Panc1 (cell line): ENCODE results near the gene GABRD. TPM values are rescaled to one million over a fixed set of nuclear protein-coding genes. Genes with fewer than 3 reads are reported as not detected.
"Not testable (repeated sequence)": the region's sequence is repeated elsewhere in the genome, so short reads cannot be mapped to it uniquely, and the experiment has no call there.

ENCODE experiments used
- ATAC-seq: fragments of 200-7000 bp; cut with Tn5 transposase; 2 replicates; pipeline ENCODE4 v1.9.1; 2020; ENCODE audit warnings: mild to moderate bottlenecking, moderate library complexity
- BruUV-seq: library from RNA; stranded (reverse); fragments of 400-500 nt; replicated peaks from 2 replicates; lab custom pipeline; 2021; lab: Mats Ljungman, UMichigan
- CTCF ChIA-PET: fragments of 300-600 bp; sonication (Branson Sonifier 250); formaldehyde crosslinking; loops from one replicate; lab custom pipeline; 2022; ENCODE audit warnings: antibody characterized with exemption; lab: Charles Lee
- POLR2A ChIA-PET: fragments of 300-600 bp; sonication (Branson Sonifier 250); formaldehyde crosslinking; loops from one replicate; lab custom pipeline; 2022; ENCODE audit warnings: antibody characterized with exemption; lab: Charles Lee
- DNase-seq: peaks from one replicate; pipeline ENCODE4 v3.0.0-alpha.2; 2010; ENCODE audit warnings: low read depth, low spot score
- H3K27ac ChIP-seq: 2 replicates; pipeline ENCODE4 v1.5.1; 2011; ENCODE audit warnings: mild to moderate bottlenecking, low read length, inconsistent platforms
- H3K27me3 ChIP-seq: fragments of 200-500 bp; sonication (Bioruptor generic); 2 replicates; pipeline ENCODE4 v1.6.0; 2014; ENCODE audit warnings: low read length, inconsistent platforms; ENCODE audit not compliant: control insufficient read depth, insufficient read depth
- H3K36me3 ChIP-seq: fragments of 200-500 bp; sonication (Bioruptor generic); 2 replicates; pipeline ENCODE4 v1.5.1; 2014; ENCODE audit warnings: inconsistent platforms, mild to moderate bottlenecking, low read length, moderate library complexity; ENCODE audit not compliant: control insufficient read depth, insufficient read depth
- H3K4me1 ChIP-seq: 2 replicates; pipeline ENCODE4 v1.5.1; 2011; ENCODE audit warnings: inconsistent platforms, mild to moderate bottlenecking, low read length, moderate library complexity; ENCODE audit not compliant: control insufficient read depth, insufficient read depth
- H3K4me3 ChIP-seq, 2 experiments: 2 replicates each; pipeline ENCODE4 v1.5.1; 2011 to 2012; ENCODE audit warnings: low read depth in 2 of 2, low read length in 2 of 2, mild to moderate bottlenecking in 2 of 2, inconsistent platforms in 1 of 2, moderate library complexity in 1 of 2
- H3K9me3 ChIP-seq: fragments of 200-500 bp; sonication (Bioruptor generic); 2 replicates; pipeline ENCODE4 v1.5.1; 2014; ENCODE audit warnings: low read depth, mild to moderate bottlenecking, inconsistent platforms, low read length, moderate library complexity; ENCODE audit not compliant: control insufficient read depth, insufficient read depth
- POLR2AphosphoS5 ChIP-seq: IDR thresholded peaks from 2 replicates; pipeline ENCODE4 v1.6.1; 2012; ENCODE audit warnings: mild to moderate bottlenecking, low read depth, low read length, moderate library complexity
- SIN3A ChIP-seq: IDR thresholded peaks from 2 replicates; pipeline ENCODE4 v1.6.1; 2012; ENCODE audit warnings: low read depth, mild to moderate bottlenecking, low read length, moderate library complexity, borderline replicate concordance; ENCODE audit not compliant: insufficient read depth
- TCF7L2 ChIP-seq: IDR thresholded peaks from 2 replicates; pipeline ENCODE4 v1.6.1; 2011; ENCODE audit warnings: mild to moderate bottlenecking, low read depth, low read length, inconsistent platforms
- in situ Hi-C: cut with HindIII; loops from 2 replicates; pipeline ENCODE4 v1.10.0; 2016; ENCODE audit warnings: low sequenced_read_pairs, low pct_unique_long_range_greater_than_20kb
- intact Hi-C: fragments of 100-400 bp; cut with micrococcal nuclease; formaldehyde crosslinking; loops from one replicate; pipeline ENCODE4 v1.10.0; 2022; ENCODE audit not compliant: unreplicated experiment
- total RNA-seq: library from RNA; stranded (reverse); gene quantifications from one replicate; pipeline ENCODE4 v1.2.1, GENCODE V29; 2021; ENCODE audit not compliant: unreplicated experiment
- TF ChIP-seq, protein P1 (sequence below): fragments of 450-650 bp; IDR thresholded peaks from 2 replicates; pipeline ENCODE4 v1.5.1; 2017; ENCODE audit warnings: mild to moderate bottlenecking
- TF ChIP-seq, protein P2 (sequence below), 2 experiments: IDR thresholded peaks; 2 replicates each; pipeline ENCODE4 v1.6.1; 2011 to 2012; ENCODE audit warnings: low read depth in 2 of 2, control low read depth in 1 of 2, low read length in 1 of 2, mild to moderate bottlenecking in 1 of 2, moderate library complexity in 1 of 2; ENCODE audit not compliant: insufficient read depth in 1 of 2

The GABRD gene
- total RNA-seq, 1 experiment from 2014 or later: 3.0 TPM

DNA sequence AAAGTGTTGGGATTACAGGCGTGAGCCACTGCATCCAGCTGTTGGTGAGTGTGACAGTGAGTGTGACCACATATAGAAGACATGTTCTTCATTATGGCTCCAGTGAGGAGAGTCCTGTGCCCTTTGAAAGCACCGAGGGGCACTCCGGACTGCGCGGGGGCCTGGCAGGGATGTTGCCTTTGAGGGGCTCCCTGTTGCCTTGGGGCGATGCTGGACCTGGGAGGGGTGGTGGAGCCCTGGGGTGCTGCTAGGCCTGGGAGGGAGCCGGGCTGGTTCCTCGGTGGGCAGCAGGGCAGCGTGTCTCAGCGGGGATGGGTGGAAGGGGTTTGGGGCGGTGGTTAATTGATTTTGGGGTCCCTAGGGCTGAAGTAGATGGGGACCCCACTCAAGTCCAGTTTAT is 41.0 kb upstream of the GABRD start:
- Histone ChIP-seq H3K27me3 (no peaks in the 10 kb centered on the region), H3K36me3 (no peaks in the 10 kb centered on the region), H3K4me1 (no peaks in the 10 kb centered on the region), H3K9me3 (no peaks in the 10 kb centered on the region), H3K27ac (no peak overlapping the region), H3K4me3 (no peak overlapping the region)
- no TSS peak for BruUV-seq
- ChIA-PET POLR2A (no interaction called here), CTCF (no interaction called here)
- TF ChIP-seq TCF7L2 (no peak), SIN3A (no peak), POLR2AphosphoS5 (no peak)
- TF ChIP-seq, protein P1, sequence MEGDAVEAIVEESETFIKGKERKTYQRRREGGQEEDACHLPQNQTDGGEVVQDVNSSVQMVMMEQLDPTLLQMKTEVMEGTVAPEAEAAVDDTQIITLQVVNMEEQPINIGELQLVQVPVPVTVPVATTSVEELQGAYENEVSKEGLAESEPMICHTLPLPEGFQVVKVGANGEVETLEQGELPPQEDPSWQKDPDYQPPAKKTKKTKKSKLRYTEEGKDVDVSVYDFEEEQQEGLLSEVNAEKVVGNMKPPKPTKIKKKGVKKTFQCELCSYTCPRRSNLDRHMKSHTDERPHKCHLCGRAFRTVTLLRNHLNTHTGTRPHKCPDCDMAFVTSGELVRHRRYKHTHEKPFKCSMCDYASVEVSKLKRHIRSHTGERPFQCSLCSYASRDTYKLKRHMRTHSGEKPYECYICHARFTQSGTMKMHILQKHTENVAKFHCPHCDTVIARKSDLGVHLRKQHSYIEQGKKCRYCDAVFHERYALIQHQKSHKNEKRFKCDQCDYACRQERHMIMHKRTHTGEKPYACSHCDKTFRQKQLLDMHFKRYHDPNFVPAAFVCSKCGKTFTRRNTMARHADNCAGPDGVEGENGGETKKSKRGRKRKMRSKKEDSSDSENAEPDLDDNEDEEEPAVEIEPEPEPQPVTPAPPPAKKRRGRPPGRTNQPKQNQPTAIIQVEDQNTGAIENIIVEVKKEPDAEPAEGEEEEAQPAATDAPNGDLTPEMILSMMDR: no peak
- TF ChIP-seq, protein P2, sequence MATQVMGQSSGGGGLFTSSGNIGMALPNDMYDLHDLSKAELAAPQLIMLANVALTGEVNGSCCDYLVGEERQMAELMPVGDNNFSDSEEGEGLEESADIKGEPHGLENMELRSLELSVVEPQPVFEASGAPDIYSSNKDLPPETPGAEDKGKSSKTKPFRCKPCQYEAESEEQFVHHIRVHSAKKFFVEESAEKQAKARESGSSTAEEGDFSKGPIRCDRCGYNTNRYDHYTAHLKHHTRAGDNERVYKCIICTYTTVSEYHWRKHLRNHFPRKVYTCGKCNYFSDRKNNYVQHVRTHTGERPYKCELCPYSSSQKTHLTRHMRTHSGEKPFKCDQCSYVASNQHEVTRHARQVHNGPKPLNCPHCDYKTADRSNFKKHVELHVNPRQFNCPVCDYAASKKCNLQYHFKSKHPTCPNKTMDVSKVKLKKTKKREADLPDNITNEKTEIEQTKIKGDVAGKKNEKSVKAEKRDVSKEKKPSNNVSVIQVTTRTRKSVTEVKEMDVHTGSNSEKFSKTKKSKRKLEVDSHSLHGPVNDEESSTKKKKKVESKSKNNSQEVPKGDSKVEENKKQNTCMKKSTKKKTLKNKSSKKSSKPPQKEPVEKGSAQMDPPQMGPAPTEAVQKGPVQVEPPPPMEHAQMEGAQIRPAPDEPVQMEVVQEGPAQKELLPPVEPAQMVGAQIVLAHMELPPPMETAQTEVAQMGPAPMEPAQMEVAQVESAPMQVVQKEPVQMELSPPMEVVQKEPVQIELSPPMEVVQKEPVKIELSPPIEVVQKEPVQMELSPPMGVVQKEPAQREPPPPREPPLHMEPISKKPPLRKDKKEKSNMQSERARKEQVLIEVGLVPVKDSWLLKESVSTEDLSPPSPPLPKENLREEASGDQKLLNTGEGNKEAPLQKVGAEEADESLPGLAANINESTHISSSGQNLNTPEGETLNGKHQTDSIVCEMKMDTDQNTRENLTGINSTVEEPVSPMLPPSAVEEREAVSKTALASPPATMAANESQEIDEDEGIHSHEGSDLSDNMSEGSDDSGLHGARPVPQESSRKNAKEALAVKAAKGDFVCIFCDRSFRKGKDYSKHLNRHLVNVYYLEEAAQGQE (IDR thresholded peaks at IDR 0.05; ENCODE audit: insufficient read depth in 1 of 2, low read depth in 2 of 2, low read length in 1 of 2): no peak
- in situ Hi-C loops: no loop called here
- ATAC-seq (no peak), DNase-seq (no peak)
- intact Hi-C loops: no loop called here

DNA sequence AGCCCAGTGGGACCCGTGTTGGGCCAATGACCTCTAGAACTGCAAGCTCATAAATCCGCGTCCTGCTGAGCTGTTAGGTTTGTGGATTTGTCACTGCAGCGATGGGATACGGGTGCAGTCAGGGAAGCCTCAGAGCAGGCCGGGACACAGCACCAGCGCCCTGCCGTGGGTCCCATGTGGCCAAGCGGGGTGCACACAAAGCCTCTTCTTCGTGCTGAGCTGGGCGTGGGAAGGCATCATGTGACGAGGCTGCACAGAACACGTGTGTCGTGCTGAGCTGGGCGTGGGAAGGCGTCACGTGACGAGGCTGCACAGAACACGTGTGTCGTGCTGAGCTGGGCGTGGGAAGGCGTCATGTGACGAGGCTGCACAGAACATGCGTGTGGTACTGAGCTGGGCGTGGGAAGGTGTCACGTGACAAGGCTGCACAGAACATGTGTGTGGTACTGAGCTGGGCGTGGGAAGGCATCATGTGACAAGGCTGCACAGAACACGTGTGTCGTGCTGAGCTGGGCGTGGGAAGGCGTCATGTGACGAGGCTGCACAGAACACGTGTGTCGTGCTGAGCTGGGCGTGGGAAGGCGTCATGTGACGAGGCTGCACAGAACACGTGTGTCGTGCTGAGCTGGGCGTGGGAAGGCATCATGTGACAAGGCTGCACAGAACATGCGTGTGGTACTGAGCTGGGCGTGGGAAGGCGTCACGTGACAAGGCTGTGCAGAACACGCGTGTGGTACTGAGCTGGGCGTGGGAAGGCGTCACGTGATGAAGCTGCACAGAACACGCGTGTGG is 40.3 kb upstream of the GABRD start:
- H3K4me3 ChIP-seq, BruUV-seq, H3K27ac ChIP-seq, in situ Hi-C loops, ATAC-seq, intact Hi-C loops, H3K4me1 ChIP-seq, H3K9me3 ChIP-seq, CTCF ChIA-PET, DNase-seq, H3K36me3 ChIP-seq, H3K27me3 ChIP-seq, POLR2A ChIA-PET: not testable (repeated sequence)

DNA sequence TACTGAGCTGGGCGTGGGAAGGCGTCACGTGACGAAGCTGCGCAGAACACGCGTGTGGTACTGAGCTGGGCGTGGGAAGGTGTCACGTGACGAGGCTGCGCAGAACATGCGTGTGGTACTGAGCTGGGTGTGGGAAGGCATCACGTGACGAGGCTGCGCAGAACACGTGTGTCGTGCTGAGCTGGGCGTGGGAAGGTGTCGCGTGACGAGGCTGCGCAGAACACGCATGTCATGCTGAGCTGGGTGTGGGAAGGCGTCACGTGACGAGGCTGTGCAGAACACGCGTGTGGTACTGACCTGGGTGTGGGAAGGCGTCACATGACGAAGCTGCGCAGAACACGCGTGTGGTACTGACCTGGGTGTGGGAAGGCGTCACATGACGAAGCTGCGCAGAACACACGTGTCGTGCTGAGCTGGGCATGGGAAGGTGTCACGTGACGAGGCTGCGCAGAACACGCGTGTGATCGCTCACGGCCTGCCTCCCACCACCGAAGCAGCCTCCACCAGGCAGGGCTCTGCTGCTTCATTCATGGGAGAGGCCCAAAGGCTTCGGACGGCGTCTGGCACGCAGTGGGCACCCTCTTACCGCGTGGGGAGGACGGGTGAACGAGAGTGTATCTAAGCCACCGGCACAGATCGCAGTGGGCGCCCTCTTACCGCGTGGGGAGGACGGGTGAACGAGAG is 39.5 kb upstream of the GABRD start:
- DNase-seq (no peak), ATAC-seq (no peak)
- no peak overlapping the region for H3K27ac ChIP-seq
- POLR2A ChIA-PET: no interaction called here
- CTCF ChIA-PET: no interaction called here
- TF ChIP-seq, protein P1: no peak
- TF ChIP-seq POLR2AphosphoS5 (no peak), TCF7L2 (no peak)
- TF ChIP-seq, protein P2 (IDR thresholded peaks at IDR 0.05; ENCODE audit: insufficient read depth in 1 of 2, low read depth in 2 of 2, low read length in 1 of 2): no peak
- no peaks in the 10 kb centered on the region for H3K4me1 ChIP-seq
- no peaks in the 10 kb centered on the region for H3K9me3 ChIP-seq
- H3K4me3 ChIP-seq: no peak overlapping the region
- H3K36me3 ChIP-seq: no peaks in the 10 kb centered on the region
- no TSS peak for BruUV-seq
- in situ Hi-C loops: no loop called here
- intact Hi-C loops: no loop called here
- no peaks in the 10 kb centered on the region for H3K27me3 ChIP-seq
